BJ (cell line): ENCODE results near the gene PIH1D1. TPM values are rescaled to one million over a fixed set of nuclear protein-coding genes. Genes with fewer than 3 reads are reported as not detected.

ENCODE experiments used
- CTCF ChIA-PET: fragments of 350-600 bp; formaldehyde crosslinking; extraction: SDS; loops from one replicate; lab custom pipeline; 2021; ENCODE audit warnings: antibody characterized with exemption, inconsistent platforms; lab: Yijun Ruan, JAX
- POLR2A ChIA-PET: fragments of 300-600 bp; sonication (Branson Sonifier 250); formaldehyde crosslinking; extraction: SDS; loops from one replicate; lab custom pipeline; 2021; ENCODE audit warnings: antibody characterized with exemption; lab: Charles Lee
- DNase-seq: peaks from one replicate; pipeline ENCODE4 v3.0.0-alpha.2; 2011; ENCODE audit warnings: low read depth
- H3K27me3 ChIP-seq: 2 replicates; pipeline ENCODE4 v1.6.0; 2011; ENCODE audit warnings: low read length; ENCODE audit not compliant: control insufficient read depth, insufficient read depth
- H3K36me3 ChIP-seq: 2 replicates; pipeline ENCODE4 v1.5.1; 2011; ENCODE audit warnings: low read length; ENCODE audit not compliant: control insufficient read depth, insufficient read depth
- H3K4me3 ChIP-seq: 2 replicates; pipeline ENCODE4 v1.5.1; 2011; ENCODE audit warnings: low read depth, mild to moderate bottlenecking, control low read depth, low read length
- CTCF ChIP-seq: IDR thresholded peaks from 2 replicates; pipeline ENCODE4 v1.5.1; 2011; ENCODE audit warnings: low read depth, mild to moderate bottlenecking, control low read depth, inconsistent platforms, low read length, moderate library complexity; ENCODE audit not compliant: insufficient read depth
- polyA plus RNA-seq: library from polyadenylated mRNA; depleted of rRNA; stranded (reverse); fragments of >200 nt; gene quantifications from 2 replicates; pipeline ENCODE4 v1.2.3, GENCODE V29; 2011

Gene PIH1D1
- polyA plus RNA-seq, 1 experiment = 75.8 TPM

- no peak for DNase-seq
- H3K4me3 ChIP-seq = peak within 1 kb of the TSS; percentile 72
- H3K27me3 ChIP-seq = peaks cover 43% of the 10 kb centered on the region
- ChIA-PET CTCF (interaction anchor here (1.1 to 2.5 kb wide), 8 partner anchors 10 to 75 kb away, joined by 3 to 13 read pairs (median 4); partner anchors contain the start of gene PIH1D1), POLR2A (interaction anchor here (0.6 kb wide), 1 partner anchor 189 kb away, joined by 3 read pairs; no protein-coding TSS in a partner anchor)
- no peaks in the 10 kb centered on the region for H3K36me3 ChIP-seq
- TF ChIP-seq CTCF = no peak
Observed at GRCh38 chr19:49441210-49441959, 10.2 kb downstream of the PIH1D1 start, which contains the start of gene SLC17A7. SLC17A7 (minus strand) TSS chr19:49441527; CDS start chr19:49441379, 148 bp downstream.

GRCh38 chr19:49440439-49441209, 11.0 kb downstream of the PIH1D1 start:
- Histone ChIP-seq H3K27me3 (peaks cover 47% of the 10 kb centered on the region), H3K4me3 (no peak overlapping the region), H3K36me3 (no peaks in the 10 kb centered on the region)
- ChIA-PET POLR2A (no interaction called here), CTCF (interaction anchor here (1.1 to 2.5 kb wide), 3 partner anchors 14 to 215 kb away, joined by 4 to 12 read pairs (median 6); no protein-coding TSS in a partner anchor)
- DNase-seq = no peak
- TF ChIP-seq CTCF = no peak

- H3K4me3 ChIP-seq = no peak overlapping the region
- H3K27me3 ChIP-seq = peaks cover 49% of the 10 kb centered on the region
- ChIA-PET POLR2A (no interaction called here), CTCF (interaction anchor here (1.1 to 2.5 kb wide), 3 partner anchors 13 to 215 kb away, joined by 4 to 12 read pairs (median 6); no protein-coding TSS in a partner anchor)
- no peak for TF ChIP-seq CTCF
- DNase-seq = no peak
- H3K36me3 ChIP-seq = no peaks in the 10 kb centered on the region
Observed at GRCh38 chr19:49439836-49440235, 11.8 kb downstream of the PIH1D1 start.

GRCh38 chr19:49438261-49438660, 13.4 kb downstream of the PIH1D1 start:
- no peak for DNase-seq
- no peak overlapping the region for H3K4me3 ChIP-seq
- peaks cover 57% of the 10 kb centered on the region for H3K27me3 ChIP-seq
- H3K36me3 ChIP-seq = no peaks in the 10 kb centered on the region
- ChIA-PET CTCF (no interaction called here), POLR2A (no interaction called here)
- no peak for TF ChIP-seq CTCF

GRCh38 chr19:49437231-49437630, 14.4 kb downstream of the PIH1D1 start:
- POLR2A ChIA-PET = no interaction called here
- CTCF ChIA-PET = no interaction called here
- H3K27me3 ChIP-seq = peaks cover 66% of the 10 kb centered on the region

More at GRCh38 chr19:49437231-49437630, 14.4 kb downstream of the PIH1D1 start:
- no peak for TF ChIP-seq CTCF
- no peaks in the 10 kb centered on the region for H3K36me3 ChIP-seq
- H3K4me3 ChIP-seq = no peak overlapping the region
- DNase-seq = no peak
